ENCODE results near the gene KRT82.

GRCh38 chr12:52396656-52397055 lies 9.5 kb downstream of the KRT82 start:
- no peak for TF ChIP-seq RAD21 (IDR thresholded peaks at IDR 0.05)
- TF ChIP-seq CTCF (IDR thresholded peaks at IDR 0.05; ENCODE audit: low read depth, low read length, missing input control) = no peak
- no peak for TF ChIP-seq YY1 (IDR thresholded peaks at IDR 0.05)
- TF ChIP-seq REST (IDR thresholded peaks at IDR 0.05) = no peak
- TF ChIP-seq MAX (IDR thresholded peaks at IDR 0.05) = no peak
- no peak for TF ChIP-seq TAF1 (conservative IDR thresholded peaks at IDR 0.05)
- TF ChIP-seq NR2F2 (IDR thresholded peaks at IDR 0.05) = no peak

Data from liver (tissue), 3 donors.